Thoracic aorta (tissue), 2 donors: ENCODE results near the gene VSX1. TPM values are rescaled to one million over a fixed set of nuclear protein-coding genes. Genes with fewer than 3 reads are reported as not detected.

Experiments used
- ATAC-seq: fragments of 150-250 bp; one replicate; pipeline ENCODE4 v1.8.0; 2017; ENCODE audit warnings: low read depth; ENCODE audit not compliant: insufficient number of reproducible peaks, low FRiP score
- DNase-seq: peaks from one replicate; pipeline ENCODE4 v3.0.0-alpha.2; 2020; ENCODE audit warnings: low spot score
- H3K27ac ChIP-seq, 2 donors: fragments of 200-600 bp; sonication (generic); 1 replicate in 1 of 2; 2 replicates in 1 of 2; pipeline ENCODE4 v1.5.1; 2016; ENCODE audit warnings: mild to moderate bottlenecking in 2 of 2, moderate library complexity in 2 of 2
- H3K27me3 ChIP-seq: fragments of 200-600 bp; sonication (generic); replicated peaks from 2 replicates; pipeline ENCODE4 v1.6.0; 2016; ENCODE audit warnings: mild to moderate bottlenecking; ENCODE audit not compliant: insufficient read depth
- H3K36me3 ChIP-seq: fragments of 200-600 bp; sonication (generic); one replicate; pipeline ENCODE4 v1.5.1; 2016
- H3K4me1 ChIP-seq, 2 donors: fragments of 200-600 bp; sonication (generic); 1 replicate in 1 of 2; 2 replicates in 1 of 2; pipeline versions ENCODE4 v1.5.1 to v1.6.0; 2016; ENCODE audit warnings: low read depth in 2 of 2, mild to moderate bottlenecking in 1 of 2; ENCODE audit not compliant: control insufficient read depth in 1 of 2
- H3K4me3 ChIP-seq: fragments of 200-600 bp; sonication (generic); 2 replicates; pipeline ENCODE4 v1.5.1; 2016; ENCODE audit warnings: mild to moderate bottlenecking
- H3K9me3 ChIP-seq: fragments of 200-600 bp; sonication (generic); 2 replicates; pipeline ENCODE4 v1.5.1; 2016
- CTCF ChIP-seq: fragments of 200-600 bp; sonication (generic); IDR thresholded peaks from one replicate; pipeline ENCODE4 v1.5.1; 2019; ENCODE audit warnings: antibody characterized with exemption
- total RNA-seq, 2 donors: library from RNA; depleted of rRNA; stranded (reverse); fragments of >200 nt; gene quantifications; one replicate each; pipeline versions ENCODE4 v1.1.0 to v1.2.3, GENCODE V29; 2016

Gene VSX1
- total RNA-seq, 2 donors from 2014 or later, result not detected

GRCh38 chr20:25087186-25087929 lies 5.4 kb upstream of the VSX1 start:
- H3K9me3 ChIP-seq, result no peaks in the 10 kb centered on the region
- H3K4me1 ChIP-seq, result peaks cover 0 to 18% of the 10 kb centered on the region in 2 donors
- DNase-seq, result no peak
- TF ChIP-seq CTCF, result no peak
- no peak overlapping the region for H3K4me3 ChIP-seq
- no peak overlapping the region for H3K27ac ChIP-seq
- H3K36me3 ChIP-seq, result no peaks in the 10 kb centered on the region
- ATAC-seq, result no peak
- peaks cover 5% of the 10 kb centered on the region for H3K27me3 ChIP-seq

- no peak overlapping the region for H3K4me3 ChIP-seq
- H3K4me1 ChIP-seq, result peaks cover 0 to 28% of the 10 kb centered on the region in 2 donors
- H3K27me3 ChIP-seq, result no peaks in the 10 kb centered on the region
- DNase-seq (no peak), ATAC-seq (no peak)
- TF ChIP-seq CTCF, result no peak
- no peaks in the 10 kb centered on the region for H3K9me3 ChIP-seq
- H3K36me3 ChIP-seq, result no peaks in the 10 kb centered on the region
- H3K27ac ChIP-seq, result no peak overlapping the region
Measured at GRCh38 chr20:25085756-25086495, 4.0 kb upstream of the VSX1 start.

- no peak for ATAC-seq
- DNase-seq, result no peak
Measured at GRCh38 chr20:25084626-25085187, 2.8 kb upstream of the VSX1 start.

GRCh38 chr20:25083773-25084625 lies 2.1 kb upstream of the VSX1 start:
- peaks cover 5% of the 10 kb centered on the region for H3K27me3 ChIP-seq
- no peaks in the 10 kb centered on the region for H3K9me3 ChIP-seq
- TF ChIP-seq CTCF, result no peak
- H3K27ac ChIP-seq, result no peak overlapping the region
- H3K4me1 ChIP-seq, result peaks cover 0 to 29% of the 10 kb centered on the region in 2 donors
- ATAC-seq, result no peak
- H3K4me3 ChIP-seq, result no peak overlapping the region
- no peaks in the 10 kb centered on the region for H3K36me3 ChIP-seq
- no peak for DNase-seq

More at GRCh38 chr20:25084626-25085187, 2.8 kb upstream of the VSX1 start:
- no peaks in the 10 kb centered on the region for H3K9me3 ChIP-seq
- H3K27me3 ChIP-seq, result peaks cover 5% of the 10 kb centered on the region
- no peak overlapping the region for H3K27ac ChIP-seq
- no peak overlapping the region for H3K4me3 ChIP-seq
- no peaks in the 10 kb centered on the region for H3K36me3 ChIP-seq
- peaks cover 0 to 29% of the 10 kb centered on the region in 2 donors for H3K4me1 ChIP-seq
- no peak for TF ChIP-seq CTCF
